H9 (cell line): ENCODE data around the gene ARHGAP10. TPM values are rescaled to one million over a fixed set of nuclear protein-coding genes. Genes with fewer than 3 reads are reported as not detected.

Experiments used
- DNase-seq: peaks from one replicate; pipeline ENCODE4 v3.0.0-alpha.2; 2017
- H2AFZ ChIP-seq: one replicate; pipeline ENCODE4 v1.6.1; 2013; ENCODE audit warnings: mild to moderate bottlenecking, low read length, control low read depth, moderate library complexity
- H2AK5ac ChIP-seq: 2 replicates; pipeline ENCODE4 v1.6.1; 2013; ENCODE audit warnings: low read length, control low read depth, mixed read lengths; ENCODE audit not compliant: insufficient read length
- H2BK120ac ChIP-seq: one replicate; pipeline ENCODE4 v1.6.1; 2013; ENCODE audit warnings: low read depth, mild to moderate bottlenecking, low read length, control low read depth, inconsistent platforms; ENCODE audit not compliant: poor library complexity, severe bottlenecking
- H2BK12ac ChIP-seq: 2 replicates; pipeline ENCODE4 v1.6.1; 2013; ENCODE audit warnings: low read length, control low read depth, mixed read lengths, low read depth; ENCODE audit not compliant: insufficient read length
- H2BK15ac ChIP-seq: 2 replicates; pipeline ENCODE4 v1.6.1; 2013; ENCODE audit warnings: low read depth, low read length, control low read depth
- H2BK20ac ChIP-seq: one replicate; pipeline ENCODE4 v1.6.1; 2013; ENCODE audit warnings: low read depth, mild to moderate bottlenecking, low read length, control low read depth, inconsistent platforms; ENCODE audit not compliant: poor library complexity, severe bottlenecking
- H2BK5ac ChIP-seq: 2 replicates; pipeline ENCODE4 v1.6.1; 2013; ENCODE audit warnings: low read length, control low read depth, mixed read lengths; ENCODE audit not compliant: insufficient read length
- H3K14ac ChIP-seq: 2 replicates; pipeline ENCODE4 v1.6.1; 2013; ENCODE audit warnings: low read length, control low read depth; ENCODE audit not compliant: insufficient read depth
- H3K18ac ChIP-seq: 2 replicates; pipeline ENCODE4 v1.6.1; 2013; ENCODE audit warnings: low read depth, mild to moderate bottlenecking, mixed read lengths, low read length, control low read depth; ENCODE audit not compliant: insufficient read length
- H3K23ac ChIP-seq: 2 replicates; pipeline ENCODE4 v1.6.1; 2013; ENCODE audit warnings: low read length, control low read depth, mixed read lengths, low read depth; ENCODE audit not compliant: insufficient read length
- H3K23me2 ChIP-seq: 2 replicates; pipeline ENCODE4 v1.6.1; 2013; ENCODE audit warnings: low read depth, mild to moderate bottlenecking, mixed read lengths, low read length, control low read depth; ENCODE audit not compliant: insufficient read length, poor library complexity, severe bottlenecking
- H3K27ac ChIP-seq: 2 replicates; pipeline ENCODE4 v1.5.1; 2013; ENCODE audit warnings: low read length, control low read depth, mixed read lengths, low read depth; ENCODE audit not compliant: insufficient read length
- H3K27me3 ChIP-seq: 2 replicates; pipeline ENCODE4 v1.6.1; 2013; ENCODE audit warnings: low read length, control low read depth, inconsistent platforms; ENCODE audit not compliant: insufficient read depth
- H3K4ac ChIP-seq: 2 replicates; pipeline ENCODE4 v1.6.1; 2013; ENCODE audit warnings: low read depth, mild to moderate bottlenecking, control low read depth, inconsistent platforms, low read length, moderate library complexity
- H3K4me1 ChIP-seq: 2 replicates; pipeline ENCODE4 v1.6.1; 2013; ENCODE audit warnings: low read length, control low read depth, inconsistent platforms; ENCODE audit not compliant: insufficient read depth
- H3K4me2 ChIP-seq: 2 replicates; pipeline ENCODE4 v1.6.1; 2013; ENCODE audit warnings: low read length, control low read depth, mixed read lengths; ENCODE audit not compliant: insufficient read length, insufficient read depth
- H3K56ac ChIP-seq: 2 replicates; pipeline ENCODE4 v1.6.1; 2013; ENCODE audit warnings: low read depth, mild to moderate bottlenecking, mixed read lengths, low read length, control low read depth; ENCODE audit not compliant: insufficient read length
- H3K79me1 ChIP-seq: 2 replicates; pipeline ENCODE4 v1.6.1; 2013; ENCODE audit warnings: low read depth, mild to moderate bottlenecking, moderate library complexity, low read length, control low read depth, inconsistent platforms; ENCODE audit not compliant: insufficient read depth, poor library complexity, severe bottlenecking
- H3K79me2 ChIP-seq: 2 replicates; pipeline ENCODE4 v1.6.1; 2013; ENCODE audit warnings: low read length, control low read depth, inconsistent platforms; ENCODE audit not compliant: insufficient read depth
- H3K9ac ChIP-seq: 2 replicates; pipeline ENCODE4 v1.6.1; 2013; ENCODE audit warnings: low read length, control low read depth, mixed read lengths; ENCODE audit not compliant: insufficient read length; ENCODE audit errors: extremely low read depth
- H3K9me3 ChIP-seq: one replicate; pipeline ENCODE4 v1.6.1; 2013; ENCODE audit warnings: low read depth, low read length, inconsistent platforms; ENCODE audit not compliant: control insufficient read depth
- H3T11ph ChIP-seq: one replicate; pipeline ENCODE4 v1.6.1; 2013; ENCODE audit warnings: mild to moderate bottlenecking, low read length, control low read depth, inconsistent platforms
- H4K20me1 ChIP-seq: one replicate; pipeline ENCODE4 v1.6.1; 2013; ENCODE audit not compliant: control insufficient read depth, insufficient read length, insufficient read depth
- H4K5ac ChIP-seq: 2 replicates; pipeline ENCODE4 v1.6.1; 2013; ENCODE audit warnings: low read depth, mild to moderate bottlenecking, mixed read lengths, low read length, control low read depth; ENCODE audit not compliant: insufficient read length
- H4K8ac ChIP-seq: replicated peaks from 2 replicates; pipeline ENCODE4 v1.6.1; 2013; ENCODE audit warnings: low read length, control low read depth, mixed read lengths, low read depth; ENCODE audit not compliant: insufficient read length
- H4K91ac ChIP-seq: 2 replicates; pipeline ENCODE4 v1.6.1; 2013; ENCODE audit warnings: low read depth, mild to moderate bottlenecking, moderate library complexity, mixed read lengths, low read length, control low read depth; ENCODE audit not compliant: insufficient read length
- H3K27ac Mint-ChIP-seq, 3 experiments: 2 replicates in 2 of 3; 3 replicates in 1 of 3; pipeline ENCODE4 v1.8.0; 2020 to 2021; ENCODE audit warnings: mixed read lengths in 3 of 3, mild to moderate bottlenecking in 1 of 3, moderate library complexity in 1 of 3
- H3K27me3 Mint-ChIP-seq: 2 replicates; pipeline ENCODE4 v1.8.0; 2021; ENCODE audit warnings: low read depth, mild to moderate bottlenecking, moderate library complexity, mixed read lengths
- H3K36me3 Mint-ChIP-seq, 3 experiments: 2 replicates in 2 of 3; 3 replicates in 1 of 3; pipeline ENCODE4 v1.8.0; 2020 to 2021; ENCODE audit warnings: low read depth in 3 of 3, mixed read lengths in 3 of 3; ENCODE audit not compliant: insufficient read depth in 1 of 3
- H3K4me1 Mint-ChIP-seq, 2 experiments: 2 replicates each; pipeline ENCODE4 v1.8.0; 2020; ENCODE audit warnings: mixed read lengths in 2 of 2
- H3K4me3 Mint-ChIP-seq, 2 experiments: 2 replicates in 1 of 2; 3 replicates in 1 of 2; pipeline ENCODE4 v1.8.0; 2020 to 2021; ENCODE audit warnings: mild to moderate bottlenecking in 2 of 2, mixed read lengths in 2 of 2, moderate library complexity in 1 of 2
- H3K9me3 Mint-ChIP-seq, 2 experiments: 2 replicates in 1 of 2; 3 replicates in 1 of 2; pipeline ENCODE4 v1.8.0; 2020; ENCODE audit warnings: mild to moderate bottlenecking in 2 of 2, mixed read lengths in 2 of 2, moderate library complexity in 1 of 2
- CTCF ChIP-seq: fragments of 200-600 bp; sonication (generic); conservative IDR thresholded peaks from 3 replicates; pipeline ENCODE4 v1.8.0; 2021; ENCODE audit warnings: antibody characterized with exemption, mild to moderate bottlenecking
- WGBS: extraction: QIAGEN DNeasy Blood & Tissue Kit; methylation state at CpG from one replicate; pipeline ENCODE4 v1.1.7; 2013; ENCODE audit warnings: missing lambda C conversion rate, low lambda C conversion rate, mixed read lengths; ENCODE audit not compliant: insufficient read length; ENCODE audit errors: extremely low coverage; 5-methylcytosine and 5-hydroxymethylcytosine counted together
- total RNA-seq: library from RNA; stranded (reverse); gene quantifications from 2 replicates; pipeline ENCODE4 v1.2.1, GENCODE V29; 2021

Gene ARHGAP10
- total RNA-seq, 1 experiment from 2014 or later = 7.8 TPM

GRCh38 chr4:147865926-147866325 lies 134.0 kb downstream of the ARHGAP10 start:
- Histone ChIP-seq H3K4ac (no peak overlapping the region), H3T11ph (no peak overlapping the region), H4K91ac (no peak overlapping the region), H3K18ac (no peak overlapping the region), H2AFZ (no peak overlapping the region), H3K4me1 (peaks cover 3% of the 10 kb centered on the region; the same call in 1 of the 2 replicates), H4K20me1 (no peaks in the 10 kb centered on the region), H3K14ac (no peak overlapping the region), H3K79me2 (no peaks in the 10 kb centered on the region), H2BK12ac (no peak overlapping the region), H3K9me3 (no peaks in the 10 kb centered on the region), H2BK20ac (no peak overlapping the region), H3K23ac (no peak overlapping the region), H2BK120ac (no peak overlapping the region), H3K56ac (no peak overlapping the region), H3K9ac (no peak overlapping the region), H3K27ac (no peak overlapping the region), H4K8ac (no peak overlapping the region), H2BK5ac (no peak overlapping the region), H4K5ac (no peak overlapping the region), H3K23me2 (no peaks in the 10 kb centered on the region), H3K27me3 (no peaks in the 10 kb centered on the region), H2BK15ac (no peak overlapping the region), H3K4me2 (no peak overlapping the region), H2AK5ac (no peak overlapping the region), H3K79me1 (no peaks in the 10 kb centered on the region)
- H3K9me3 Mint-ChIP-seq = peaks cover 5% of the 10 kb centered on the region in 2 experiments; a peak in 4 of 5 replicates
- peaks cover 5 to 11% (median 7%) of the 10 kb centered on the region in 3 experiments for H3K36me3 Mint-ChIP-seq
- no peak for TF ChIP-seq CTCF
- no CpG with 5 or more reads among the region's 3 CpGs for WGBS
- H3K27me3 Mint-ChIP-seq = no peaks in the 10 kb centered on the region
- H3K4me3 Mint-ChIP-seq = peak overlapping the region; percentile 6 to 13; a peak in 2 of 5 replicates
- DNase-seq = no peak
- peak overlapping the region; percentile 56 to 96 (median 90); a peak in 6 of 7 replicates for H3K27ac Mint-ChIP-seq
- H3K4me1 Mint-ChIP-seq = peaks cover 33 to 39% of the 10 kb centered on the region in 2 experiments
